Chondrocyte (in vitro differentiated cells): Measurements from ENCODE around the gene MGAT2. TPM values are rescaled to one million over a fixed set of nuclear protein-coding genes. Genes with fewer than 3 reads are reported as not detected.
"Not testable (repeated sequence)": the region's sequence is repeated elsewhere in the genome, so short reads cannot be mapped to it uniquely, and the experiment has no call there.

Source experiments
- DNase-seq: peaks from one replicate; pipeline ENCODE4 v3.0.0; 2021; ENCODE audit warnings: mixed read lengths, low spot score
- H3K27ac Mint-ChIP-seq: one replicate; pipeline ENCODE4 v1.8.0; 2021; ENCODE audit warnings: mild to moderate bottlenecking, moderate library complexity, mixed read lengths; ENCODE audit not compliant: unreplicated experiment
- H3K27me3 Mint-ChIP-seq: 2 replicates; pipeline ENCODE4 v1.8.0; 2021; ENCODE audit warnings: low read depth, mixed read lengths
- H3K36me3 Mint-ChIP-seq: 2 replicates; pipeline ENCODE4 v1.8.0; 2021; ENCODE audit warnings: low read depth, mixed read lengths
- H3K4me1 Mint-ChIP-seq: 2 replicates; pipeline ENCODE4 v1.8.0; 2021; ENCODE audit warnings: low read depth, mild to moderate bottlenecking, mixed read lengths
- H3K4me3 Mint-ChIP-seq: one replicate; pipeline ENCODE4 v1.8.0; 2021; ENCODE audit warnings: mild to moderate bottlenecking, moderate library complexity, mixed read lengths; ENCODE audit not compliant: unreplicated experiment
- H3K9me3 Mint-ChIP-seq: 2 replicates; pipeline ENCODE4 v1.8.0; 2021; ENCODE audit warnings: low read depth, mixed read lengths
- total RNA-seq: library from RNA; stranded (reverse); gene quantifications from 3 replicates; pipeline ENCODE4 v1.2.1, GENCODE V29; 2021
- TF ChIP-seq, protein P1 (sequence below): fragments of 200-600 bp; sonication (generic); IDR thresholded peaks from 2 replicates; pipeline ENCODE4 v1.5.0; 2021; ENCODE audit warnings: antibody characterized with exemption, mild to moderate bottlenecking, moderate library complexity

MGAT2 gene
- total RNA-seq, 1 donor from 2014 or later = 53.5 TPM

GRCh38 chr14:49581209-49582112, 39.1 kb upstream of the MGAT2 start:
- Mint-ChIP-seq H3K4me1 (peaks cover 45% of the 10 kb centered on the region), H3K4me3 (no peak overlapping the region), H3K36me3 (peaks cover 22% of the 10 kb centered on the region), H3K9me3 (no peaks in the 10 kb centered on the region), H3K27ac (no peak overlapping the region), H3K27me3 (no peaks in the 10 kb centered on the region)
- TF ChIP-seq, protein P1, sequence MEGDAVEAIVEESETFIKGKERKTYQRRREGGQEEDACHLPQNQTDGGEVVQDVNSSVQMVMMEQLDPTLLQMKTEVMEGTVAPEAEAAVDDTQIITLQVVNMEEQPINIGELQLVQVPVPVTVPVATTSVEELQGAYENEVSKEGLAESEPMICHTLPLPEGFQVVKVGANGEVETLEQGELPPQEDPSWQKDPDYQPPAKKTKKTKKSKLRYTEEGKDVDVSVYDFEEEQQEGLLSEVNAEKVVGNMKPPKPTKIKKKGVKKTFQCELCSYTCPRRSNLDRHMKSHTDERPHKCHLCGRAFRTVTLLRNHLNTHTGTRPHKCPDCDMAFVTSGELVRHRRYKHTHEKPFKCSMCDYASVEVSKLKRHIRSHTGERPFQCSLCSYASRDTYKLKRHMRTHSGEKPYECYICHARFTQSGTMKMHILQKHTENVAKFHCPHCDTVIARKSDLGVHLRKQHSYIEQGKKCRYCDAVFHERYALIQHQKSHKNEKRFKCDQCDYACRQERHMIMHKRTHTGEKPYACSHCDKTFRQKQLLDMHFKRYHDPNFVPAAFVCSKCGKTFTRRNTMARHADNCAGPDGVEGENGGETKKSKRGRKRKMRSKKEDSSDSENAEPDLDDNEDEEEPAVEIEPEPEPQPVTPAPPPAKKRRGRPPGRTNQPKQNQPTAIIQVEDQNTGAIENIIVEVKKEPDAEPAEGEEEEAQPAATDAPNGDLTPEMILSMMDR = no peak
- DNase-seq = no peak

DNA sequence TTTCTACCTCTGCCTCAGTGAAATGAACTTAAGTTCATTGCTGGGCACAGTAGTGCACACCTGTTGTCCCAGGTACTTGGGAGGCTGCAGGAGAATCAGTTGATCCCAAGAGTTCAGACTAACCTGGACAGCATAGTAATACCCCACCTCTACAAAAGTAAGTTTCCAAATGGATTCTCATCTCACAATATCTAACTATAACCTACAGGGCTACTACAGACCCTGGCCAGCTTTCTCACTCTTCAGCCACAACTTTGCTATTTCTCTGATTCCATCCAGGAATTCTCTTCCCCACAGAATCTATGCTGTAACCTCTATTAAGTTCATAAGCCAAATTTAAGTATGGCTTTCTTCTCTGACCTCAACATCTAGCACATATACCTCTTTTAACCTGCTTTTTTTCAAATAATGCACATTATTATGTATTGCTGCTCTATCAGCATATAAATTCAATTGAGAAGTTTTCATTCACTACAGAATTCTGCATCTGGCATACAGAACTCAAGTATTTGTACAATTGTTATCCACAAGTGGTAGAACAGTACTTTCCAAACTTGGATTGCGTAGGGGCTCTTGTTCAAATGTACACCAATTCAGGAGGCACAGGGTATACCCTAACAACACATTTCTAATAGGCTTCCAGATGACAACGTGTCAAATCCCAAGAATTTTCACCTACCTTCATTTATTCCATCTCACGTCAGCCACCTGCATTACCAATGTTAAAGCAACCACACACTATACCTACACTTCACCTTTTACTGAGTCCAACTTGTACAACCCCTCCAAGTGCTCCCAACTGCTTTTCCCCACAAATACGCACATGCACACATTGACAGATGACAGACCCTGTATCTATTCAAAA, 38.3 kb upstream of the MGAT2 start:
- TF ChIP-seq, protein P1 = no peak

DNA sequence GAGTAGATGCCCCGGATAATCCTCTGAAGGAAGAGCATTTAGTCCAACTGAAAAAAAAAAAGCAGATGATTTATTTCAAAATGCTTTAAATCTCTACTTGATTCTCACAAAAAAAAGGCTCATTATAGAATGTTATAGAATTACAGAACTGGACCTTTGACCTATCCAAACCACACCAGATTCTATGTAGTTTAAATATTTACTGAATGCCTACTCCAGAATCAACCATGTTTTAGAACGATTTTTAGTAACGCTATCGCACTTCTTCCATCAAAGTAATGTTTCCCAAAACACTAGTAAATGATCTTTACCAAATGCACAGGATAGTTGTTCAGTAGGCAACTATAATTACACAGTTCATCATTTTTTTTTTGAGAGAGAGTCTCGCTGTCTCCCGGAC, 37.0 kb upstream of the MGAT2 start:
- H3K9me3 Mint-ChIP-seq = no peaks in the 10 kb centered on the region
- DNase-seq = no peak
- peaks cover 50% of the 10 kb centered on the region for H3K4me1 Mint-ChIP-seq
- no peak overlapping the region for H3K27ac Mint-ChIP-seq
- peaks cover 13% of the 10 kb centered on the region for H3K36me3 Mint-ChIP-seq
- peak overlapping the region; percentile 54 for H3K4me3 Mint-ChIP-seq
- no peaks in the 10 kb centered on the region for H3K27me3 Mint-ChIP-seq
- TF ChIP-seq, protein P1 = no peak

More for the DNA sequence above, 38.3 kb upstream of the MGAT2 start:
- Mint-ChIP-seq H3K27ac (peak overlapping the region; percentile 85), H3K27me3 (no peaks in the 10 kb centered on the region), H3K36me3 (peaks cover 19% of the 10 kb centered on the region), H3K4me1 (peaks cover 50% of the 10 kb centered on the region), H3K4me3 (no peak overlapping the region), H3K9me3 (no peaks in the 10 kb centered on the region)
- no peak for DNase-seq

GRCh38 chr14:49584058-49584457, 36.5 kb upstream of the MGAT2 start:
- H3K4me3 Mint-ChIP-seq = peak overlapping the region; percentile 91
- TF ChIP-seq, protein P1 = no peak
- no peak for DNase-seq
- no peak overlapping the region for H3K27ac Mint-ChIP-seq
- H3K9me3 Mint-ChIP-seq = no peaks in the 10 kb centered on the region
- peaks cover 13% of the 10 kb centered on the region for H3K36me3 Mint-ChIP-seq
- peaks cover 50% of the 10 kb centered on the region for H3K4me1 Mint-ChIP-seq
- H3K27me3 Mint-ChIP-seq = no peaks in the 10 kb centered on the region

- H3K27me3 Mint-ChIP-seq, H3K9me3 Mint-ChIP-seq, DNase-seq: not testable (repeated sequence)
- H3K4me1 Mint-ChIP-seq = peaks cover 46% of the 10 kb centered on the region
- peaks cover 13% of the 10 kb centered on the region for H3K36me3 Mint-ChIP-seq
- peak overlapping the region; percentile 98 for H3K27ac Mint-ChIP-seq
- H3K4me3 Mint-ChIP-seq = peak overlapping the region; percentile 91
Measured at GRCh38 chr14:49584981-49585640, 35.5 kb upstream of the MGAT2 start.
